GM08714 (cell line): ENCODE data around the gene DIAPH2.

Experiments used
- H3K4me3 ChIP-seq: fragments of 200-500 bp; sonication (Bioruptor generic); 2 replicates; pipeline ENCODE4 v1.5.1; 2014; ENCODE audit warnings: mild to moderate bottlenecking, low read length, inconsistent platforms
- ZNF274 ChIP-seq: IDR thresholded peaks from 2 replicates; pipeline ENCODE4 v1.6.1; 2012; ENCODE audit warnings: mild to moderate bottlenecking, low read depth, low read length

DIAPH2 gene

GRCh38 chrX:97622111-97622510 is 937.5 kb downstream of the DIAPH2 start:
- no peak for TF ChIP-seq ZNF274

DNA sequence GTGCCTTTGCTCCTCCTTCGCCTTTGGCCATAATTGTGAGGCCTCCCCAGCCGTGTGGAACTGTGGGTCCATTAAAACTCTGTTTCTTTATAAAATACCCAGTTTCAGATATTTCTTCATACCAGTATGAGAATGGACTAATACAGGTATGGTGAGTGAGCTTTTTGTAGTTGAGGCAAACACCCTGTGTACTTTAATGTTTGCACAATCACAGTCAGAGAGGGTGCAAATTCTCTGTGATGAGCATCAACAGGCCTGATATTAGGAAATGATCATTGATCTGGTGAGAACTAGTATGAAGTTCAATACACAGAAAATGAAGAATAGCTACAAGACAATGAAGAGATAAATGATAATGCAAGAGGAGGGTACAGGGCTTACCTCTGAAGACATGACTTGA is 943.7 kb downstream of the DIAPH2 start:
- no peak overlapping the region for H3K4me3 ChIP-seq
- no peak for TF ChIP-seq ZNF274

More at GRCh38 chrX:97622111-97622510, 937.5 kb downstream of the DIAPH2 start:
- H3K4me3 ChIP-seq, result no peak overlapping the region

DNA sequence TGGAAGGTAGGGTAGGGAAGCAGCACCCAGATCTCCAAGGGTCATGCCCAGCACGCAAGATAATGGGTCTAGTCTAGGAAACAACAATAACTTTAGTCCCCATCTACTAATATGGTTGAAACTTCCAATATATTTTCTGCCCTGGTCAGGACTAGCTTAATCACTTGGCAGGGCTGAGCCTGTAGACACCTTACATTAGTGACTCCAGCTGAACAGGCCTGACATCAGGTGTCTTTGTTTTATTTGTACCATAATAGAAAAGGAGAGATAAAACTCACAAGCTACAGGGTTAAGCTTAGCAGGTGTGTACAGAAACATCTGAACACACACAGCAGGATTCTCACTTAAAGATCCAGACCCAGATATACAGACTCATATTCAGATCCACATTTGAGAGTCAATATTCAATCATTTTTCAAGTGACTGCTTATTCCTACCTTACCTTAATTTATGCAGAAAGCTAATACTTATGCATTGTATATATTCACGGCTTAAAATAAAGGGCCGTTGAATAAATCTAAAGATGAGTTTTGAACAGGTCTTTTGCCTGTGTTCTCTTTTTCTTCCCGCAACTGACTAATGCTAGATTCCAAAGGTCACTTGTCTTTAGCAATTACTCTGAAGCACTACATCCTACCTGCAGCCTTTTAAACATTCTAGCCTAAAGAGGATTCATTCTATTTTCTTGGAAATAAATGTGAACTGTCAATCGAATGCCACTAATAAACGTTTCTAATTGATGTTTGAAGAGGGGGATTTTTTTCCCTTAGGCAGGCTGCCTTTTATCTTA is 944.4 kb downstream of the DIAPH2 start:
- TF ChIP-seq ZNF274, result no peak
- H3K4me3 ChIP-seq, result no peak overlapping the region

GRCh38 chrX:97629597-97629985 is 944.9 kb downstream of the DIAPH2 start:
- no peak for TF ChIP-seq ZNF274
- H3K4me3 ChIP-seq, result no peak overlapping the region

DNA sequence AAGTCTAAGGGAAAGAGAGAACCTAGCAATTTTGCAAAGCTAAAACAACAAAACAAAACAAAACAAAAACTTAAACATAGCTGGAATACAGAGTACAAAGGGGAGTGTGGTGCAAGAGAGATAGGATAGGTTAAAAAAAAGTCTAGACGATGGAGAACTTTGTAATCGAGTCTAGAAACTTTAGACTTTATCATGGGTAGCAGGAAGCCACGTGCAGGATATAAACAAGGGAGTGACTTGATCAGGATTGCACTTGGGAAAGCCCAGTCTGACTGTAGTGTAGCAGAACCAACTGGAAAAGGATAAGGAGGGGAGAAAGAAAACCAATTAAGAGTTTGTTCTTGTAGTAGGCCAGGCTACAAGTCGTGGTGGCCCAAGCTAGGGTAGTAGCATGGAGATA is 949.2 kb downstream of the DIAPH2 start:
- no peak overlapping the region for H3K4me3 ChIP-seq
- no peak for TF ChIP-seq ZNF274

DNA sequence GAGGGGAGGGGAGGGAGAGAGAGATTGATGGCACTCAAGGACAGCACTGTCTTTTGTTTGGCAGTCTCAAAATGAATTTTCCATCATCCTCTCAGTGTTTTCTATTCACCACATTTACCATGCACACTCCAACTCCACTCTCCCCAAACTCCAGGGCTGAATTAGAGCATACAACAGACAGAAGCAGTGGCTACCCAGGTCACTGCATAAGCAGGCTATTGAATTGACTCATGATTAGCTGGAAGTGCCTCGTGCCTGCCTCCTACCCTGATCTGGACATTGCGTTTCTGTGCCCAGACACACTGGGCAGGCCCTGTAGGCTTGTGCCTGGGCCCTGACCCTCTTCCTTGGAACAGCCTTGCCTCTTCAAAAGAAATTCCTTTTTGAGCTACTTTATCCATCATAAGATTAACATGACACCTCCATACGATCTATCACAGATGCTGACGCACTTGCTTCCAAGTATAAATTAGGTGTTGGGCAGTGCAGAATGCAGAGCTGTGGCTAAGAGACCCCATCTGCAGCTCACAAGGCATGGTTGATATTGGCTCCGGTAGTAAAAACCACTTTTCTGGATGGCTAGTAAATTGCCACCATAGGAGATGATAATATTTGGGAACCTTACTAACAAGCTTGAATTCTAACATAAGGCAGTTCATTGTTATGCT is 952.0 kb downstream of the DIAPH2 start:
- no peak overlapping the region for H3K4me3 ChIP-seq
- no peak for TF ChIP-seq ZNF274

GRCh38 chrX:97637289-97637688 is 952.6 kb downstream of the DIAPH2 start:
- H3K4me3 ChIP-seq, result no peak overlapping the region
- no peak for TF ChIP-seq ZNF274

DNA sequence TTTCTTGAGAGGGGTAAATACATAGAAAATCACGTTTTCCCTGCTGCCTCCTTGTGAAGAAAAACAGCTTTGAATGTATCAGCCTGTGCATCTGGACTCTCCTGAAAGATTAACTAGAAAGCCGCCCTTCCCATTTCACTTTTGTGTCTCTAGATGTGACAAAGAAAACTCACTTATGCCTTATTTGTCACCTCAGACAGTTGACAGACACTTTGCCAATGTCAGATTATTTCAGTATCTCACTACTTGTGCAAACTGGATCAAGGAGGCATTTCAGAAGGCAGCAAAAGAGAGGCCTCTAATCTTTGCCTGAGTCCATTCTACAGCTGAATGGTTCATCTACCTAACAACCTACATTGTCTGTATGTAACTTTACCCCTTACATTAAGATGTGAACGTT is 954.0 kb downstream of the DIAPH2 start:
- TF ChIP-seq ZNF274, result no peak
- no peak overlapping the region for H3K4me3 ChIP-seq

- TF ChIP-seq ZNF274, result no peak
- H3K4me3 ChIP-seq, result no peak overlapping the region
Observed at GRCh38 chrX:97639526-97639925, 954.9 kb downstream of the DIAPH2 start.
